B cell (primary cell): Measurements from ENCODE around the gene DDR1.

Source experiments
- EZH2 ChIP-seq: IDR thresholded peaks from 2 replicates; pipeline ENCODE4 v1.6.1; 2012; ENCODE audit warnings: borderline replicate concordance, low read depth, mild to moderate bottlenecking, moderate library complexity, low read length; ENCODE audit not compliant: insufficient read depth, poor library complexity, severe bottlenecking
- TF ChIP-seq, protein P1 (sequence below): fragments of 200-600 bp; IDR thresholded peaks from one replicate; pipeline ENCODE4 v1.8.0; 2022; ENCODE audit warnings: antibody characterized with exemption, mild to moderate bottlenecking

DNA sequence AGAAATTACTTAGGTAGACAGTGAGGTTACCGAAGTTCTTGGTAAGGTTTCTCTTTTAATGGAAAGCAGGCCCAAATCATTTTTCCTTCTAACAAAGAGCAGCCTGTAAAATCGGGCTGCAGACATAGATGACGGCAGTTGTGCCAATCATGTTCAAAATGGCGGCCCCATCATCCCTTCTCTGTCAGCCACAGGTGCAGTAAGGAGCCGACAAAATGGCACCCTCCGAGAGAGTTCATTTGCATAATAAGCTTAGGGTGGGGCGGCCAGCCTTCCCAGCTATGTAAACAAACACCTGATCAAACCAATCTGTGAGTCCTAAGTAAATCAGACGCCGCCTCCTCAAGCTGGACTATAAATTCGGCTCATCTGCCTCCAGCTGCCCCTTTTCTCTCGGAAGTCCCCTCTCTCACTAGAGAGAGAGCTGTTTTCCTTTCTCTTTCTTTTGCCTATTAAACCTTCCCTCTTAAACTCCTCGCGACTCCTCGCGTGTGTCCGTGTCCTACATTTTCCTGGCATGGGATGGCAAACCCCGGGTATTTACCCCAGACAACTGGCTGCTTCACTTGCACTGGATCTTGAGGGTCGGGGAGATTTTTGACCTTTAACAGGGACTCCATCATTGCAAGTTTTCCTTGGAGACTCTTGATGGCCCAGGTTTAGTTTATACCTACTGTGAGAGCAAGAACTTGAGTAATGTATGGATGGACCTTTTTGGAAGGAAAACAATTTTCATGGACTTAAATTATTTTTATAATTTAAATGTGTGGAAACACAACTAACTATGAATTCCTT lies 8.9 kb upstream of the DDR1 start:
- TF ChIP-seq, protein P1, sequence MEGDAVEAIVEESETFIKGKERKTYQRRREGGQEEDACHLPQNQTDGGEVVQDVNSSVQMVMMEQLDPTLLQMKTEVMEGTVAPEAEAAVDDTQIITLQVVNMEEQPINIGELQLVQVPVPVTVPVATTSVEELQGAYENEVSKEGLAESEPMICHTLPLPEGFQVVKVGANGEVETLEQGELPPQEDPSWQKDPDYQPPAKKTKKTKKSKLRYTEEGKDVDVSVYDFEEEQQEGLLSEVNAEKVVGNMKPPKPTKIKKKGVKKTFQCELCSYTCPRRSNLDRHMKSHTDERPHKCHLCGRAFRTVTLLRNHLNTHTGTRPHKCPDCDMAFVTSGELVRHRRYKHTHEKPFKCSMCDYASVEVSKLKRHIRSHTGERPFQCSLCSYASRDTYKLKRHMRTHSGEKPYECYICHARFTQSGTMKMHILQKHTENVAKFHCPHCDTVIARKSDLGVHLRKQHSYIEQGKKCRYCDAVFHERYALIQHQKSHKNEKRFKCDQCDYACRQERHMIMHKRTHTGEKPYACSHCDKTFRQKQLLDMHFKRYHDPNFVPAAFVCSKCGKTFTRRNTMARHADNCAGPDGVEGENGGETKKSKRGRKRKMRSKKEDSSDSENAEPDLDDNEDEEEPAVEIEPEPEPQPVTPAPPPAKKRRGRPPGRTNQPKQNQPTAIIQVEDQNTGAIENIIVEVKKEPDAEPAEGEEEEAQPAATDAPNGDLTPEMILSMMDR, result no peak
- TF ChIP-seq EZH2, result no peak
